Effector memory CD8-positive, alpha-beta T cell (primary cell): ENCODE measurements around the gene CST11.

Source experiments
- ATAC-seq: fragments of 150-1000 bp; cut with Tn5 transposase; replicated peaks from 2 replicates; pipeline ENCODE4 v1.10.0; 2021; ENCODE audit warnings: mild to moderate bottlenecking, moderate library complexity
- DNase-seq, 3 experiments: peaks; one replicate each; pipeline ENCODE4 v3.0.0; 2021
- H3K27ac Mint-ChIP-seq, 2 donors: one replicate each; pipeline ENCODE4 v1.8.0; 2022; ENCODE audit warnings: mild to moderate bottlenecking in 2 of 2, mixed read lengths in 2 of 2, moderate library complexity in 2 of 2
- H3K27me3 Mint-ChIP-seq, 2 donors: one replicate each; pipeline ENCODE4 v1.8.0; 2022; ENCODE audit warnings: mixed read lengths in 2 of 2
- H3K36me3 Mint-ChIP-seq: one replicate; pipeline ENCODE4 v1.8.0; 2022; ENCODE audit warnings: mild to moderate bottlenecking, moderate library complexity, mixed read lengths; ENCODE audit not compliant: insufficient read depth
- H3K4me1 Mint-ChIP-seq, 2 donors: one replicate each; pipeline ENCODE4 v1.8.0; 2022; ENCODE audit warnings: low read depth in 2 of 2, mixed read lengths in 2 of 2
- H3K4me3 Mint-ChIP-seq, 2 donors: one replicate each; pipeline ENCODE4 v1.8.0; 2022; ENCODE audit warnings: mild to moderate bottlenecking in 2 of 2, mixed read lengths in 2 of 2, moderate library complexity in 2 of 2
- H3K9me3 Mint-ChIP-seq, 2 donors: one replicate each; pipeline ENCODE4 v1.8.0; 2022; ENCODE audit warnings: mixed read lengths in 2 of 2

CST11 gene

DNA sequence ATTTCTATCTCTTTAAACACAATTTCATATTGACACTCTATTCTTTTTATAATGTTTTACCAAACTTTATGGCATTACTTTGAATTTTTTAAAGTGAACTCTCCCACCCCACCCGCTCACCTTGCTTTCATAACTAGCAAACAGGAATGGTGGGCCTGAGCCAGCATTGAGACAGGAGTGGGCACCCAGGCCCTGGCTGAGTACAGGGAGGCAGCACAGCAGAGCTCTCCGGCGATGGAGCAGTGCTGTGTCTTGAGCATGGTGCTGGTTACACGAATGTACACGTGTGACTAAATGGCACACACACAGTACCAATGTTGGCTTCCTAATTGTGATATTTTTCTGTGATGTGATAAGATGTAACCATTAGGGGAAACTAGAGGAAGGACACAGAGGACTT lies 4.5 kb downstream of the CST11 start:
- DNase-seq (no peak), ATAC-seq (no peak)
- Mint-ChIP-seq H3K36me3 (no peaks in the 10 kb centered on the region), H3K27ac (no peak overlapping the region), H3K27me3 (no peaks in the 10 kb centered on the region), H3K9me3 (no peaks in the 10 kb centered on the region), H3K4me1 (peaks cover 3 to 12% of the 10 kb centered on the region in 2 donors), H3K4me3 (no peak overlapping the region)

DNA sequence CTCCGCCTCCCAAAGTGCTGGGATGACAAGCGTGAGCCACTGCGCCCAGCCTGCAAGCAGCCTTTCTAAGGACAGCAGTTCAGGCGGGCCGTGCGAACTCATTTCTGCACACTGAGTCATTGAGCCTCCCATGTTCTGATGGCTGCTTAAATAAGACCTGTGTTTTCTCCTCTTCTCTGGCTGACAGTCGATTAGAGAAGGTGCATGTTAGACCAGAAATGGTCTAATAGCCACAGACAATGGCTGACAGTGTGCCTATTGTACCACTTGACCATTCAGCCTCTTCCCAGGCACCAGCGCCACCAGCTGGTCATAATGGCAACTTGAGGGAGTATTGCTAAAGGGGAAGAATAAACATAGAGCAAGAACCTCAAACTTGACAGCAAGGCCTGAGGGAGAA lies 6.2 kb downstream of the CST11 start:
- H3K27me3 Mint-ChIP-seq = no peaks in the 10 kb centered on the region
- ATAC-seq = no peak
- H3K9me3 Mint-ChIP-seq = no peaks in the 10 kb centered on the region
- H3K27ac Mint-ChIP-seq = no peak overlapping the region
- peaks cover 7 to 12% of the 10 kb centered on the region in 2 donors for H3K4me1 Mint-ChIP-seq
- H3K4me3 Mint-ChIP-seq = no peak overlapping the region
- DNase-seq = no peak
- no peaks in the 10 kb centered on the region for H3K36me3 Mint-ChIP-seq

DNA sequence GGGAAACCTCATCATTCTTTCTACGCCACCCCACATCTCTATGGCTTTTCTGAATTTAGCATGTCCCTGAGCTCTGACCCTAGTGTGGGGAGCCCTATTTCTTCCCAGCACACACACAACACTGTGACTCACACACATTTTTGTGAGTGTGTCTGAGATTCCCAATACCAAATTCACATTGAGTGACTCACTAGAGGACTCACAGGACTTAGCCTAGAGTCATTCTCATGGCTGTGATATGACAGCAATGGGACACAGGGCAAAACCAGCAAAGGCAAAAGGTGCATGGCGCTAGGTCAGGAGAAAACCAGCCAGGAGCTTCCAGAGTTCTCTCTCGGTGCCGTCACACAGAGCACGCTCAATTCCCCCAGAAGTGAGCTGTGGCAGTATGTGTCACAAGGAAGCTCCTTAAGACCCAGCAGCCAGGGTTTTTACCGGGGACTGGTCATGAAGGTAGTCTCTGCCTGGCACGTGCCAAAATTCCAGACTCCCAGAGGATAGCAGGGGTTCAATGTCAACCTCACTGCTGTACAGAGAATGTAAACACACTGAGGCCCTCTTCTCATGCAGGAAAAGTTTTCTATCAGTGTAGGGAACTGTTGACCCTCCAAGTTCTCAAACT lies 7.0 kb downstream of the CST11 start:
- DNase-seq = no peak
- no peaks in the 10 kb centered on the region for H3K36me3 Mint-ChIP-seq
- ATAC-seq = no peak

DNA sequence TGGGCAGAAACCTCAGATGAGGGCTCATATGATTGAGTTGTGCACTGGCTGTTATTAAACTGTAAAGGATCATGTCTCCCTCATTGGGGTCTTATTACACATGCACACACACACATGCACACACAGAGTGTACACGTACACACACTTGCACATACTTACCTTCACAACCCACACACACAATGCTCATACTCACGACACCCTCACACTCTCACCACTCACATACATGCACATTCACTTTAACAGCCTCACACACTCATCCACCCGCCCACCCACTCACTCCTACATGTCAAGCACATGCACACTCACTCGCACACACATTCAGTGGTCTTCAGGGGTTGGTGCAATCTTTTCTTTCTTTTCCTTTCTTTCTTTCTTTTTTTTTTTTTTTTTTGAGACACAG lies 7.8 kb downstream of the CST11 start:
- no peak overlapping the region for H3K4me3 Mint-ChIP-seq
- H3K9me3 Mint-ChIP-seq = no peaks in the 10 kb centered on the region
- no peaks in the 10 kb centered on the region for H3K27me3 Mint-ChIP-seq
- DNase-seq (no peak), ATAC-seq (no peak)
- no peaks in the 10 kb centered on the region for H3K36me3 Mint-ChIP-seq
- H3K4me1 Mint-ChIP-seq = peaks cover 7 to 8% of the 10 kb centered on the region in 2 donors
- no peak overlapping the region for H3K27ac Mint-ChIP-seq

More for the DNA sequence above, 7.0 kb downstream of the CST11 start:
- H3K4me3 Mint-ChIP-seq = no peak overlapping the region
- peak overlapping the region in 1 of 2 donors; percentile 41 for H3K27ac Mint-ChIP-seq
- H3K4me1 Mint-ChIP-seq = peaks cover 7 to 12% of the 10 kb centered on the region in 2 donors
- no peaks in the 10 kb centered on the region for H3K27me3 Mint-ChIP-seq
- H3K9me3 Mint-ChIP-seq = no peaks in the 10 kb centered on the region

DNA sequence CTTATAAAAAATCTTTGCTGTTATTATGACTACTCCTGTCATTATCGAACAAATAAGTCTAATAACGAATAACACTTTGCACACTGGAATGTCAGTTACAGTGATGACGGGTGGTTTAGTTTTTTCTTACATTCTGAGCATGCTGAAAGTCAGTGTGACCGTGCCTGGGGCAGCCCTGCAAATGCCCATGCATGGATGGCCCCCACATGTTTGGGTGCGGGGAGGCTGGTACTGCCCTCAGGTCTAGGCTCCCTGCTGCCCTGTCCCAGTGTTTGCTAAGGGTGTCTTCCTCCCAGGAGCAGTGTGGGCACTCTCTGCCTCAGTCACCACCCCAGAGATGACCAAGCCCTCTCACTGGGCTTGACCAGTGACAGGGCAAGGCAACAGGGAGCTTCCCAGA lies 10.2 kb downstream of the CST11 start:
- Mint-ChIP-seq H3K9me3 (no peaks in the 10 kb centered on the region), H3K27ac (peak overlapping the region in 1 of 2 donors; percentile 56), H3K4me3 (no peak overlapping the region), H3K36me3 (no peaks in the 10 kb centered on the region), H3K27me3 (no peaks in the 10 kb centered on the region), H3K4me1 (peaks cover 0 to 4% of the 10 kb centered on the region in 2 donors)
- ATAC-seq (no peak), DNase-seq (no peak)

DNA sequence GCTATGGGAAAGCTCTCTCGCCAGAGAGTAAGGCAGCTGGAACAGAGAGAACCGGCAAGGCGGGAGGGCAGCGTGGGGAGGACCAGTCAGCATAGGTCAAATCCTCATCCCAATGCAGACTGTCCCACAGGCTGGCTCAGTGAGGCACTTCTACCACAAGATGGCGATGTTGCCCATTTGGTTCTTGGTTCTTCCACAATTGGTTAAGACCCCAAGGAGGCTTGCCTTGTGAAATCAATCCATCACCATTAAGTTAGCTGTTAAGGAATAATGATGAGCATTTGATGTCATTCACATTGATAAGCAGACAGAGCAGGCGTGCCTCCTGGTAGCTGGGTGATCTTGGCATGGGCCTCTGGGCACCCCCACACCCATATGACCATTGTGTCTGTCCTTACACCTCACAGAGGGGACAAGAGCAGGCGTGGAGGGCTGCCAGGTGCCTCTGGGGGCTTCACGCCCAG lies 10.8 kb downstream of the CST11 start:
- no peak overlapping the region for H3K27ac Mint-ChIP-seq
- peak; percentile 85 for ATAC-seq
- H3K9me3 Mint-ChIP-seq = no peaks in the 10 kb centered on the region
- DNase-seq = peak; percentile 67 to 79 (median 71)
- H3K27me3 Mint-ChIP-seq = no peaks in the 10 kb centered on the region
- H3K4me3 Mint-ChIP-seq = no peak overlapping the region
- H3K4me1 Mint-ChIP-seq = peaks cover 0 to 4% of the 10 kb centered on the region in 2 donors
- H3K36me3 Mint-ChIP-seq = no peaks in the 10 kb centered on the region

DNA sequence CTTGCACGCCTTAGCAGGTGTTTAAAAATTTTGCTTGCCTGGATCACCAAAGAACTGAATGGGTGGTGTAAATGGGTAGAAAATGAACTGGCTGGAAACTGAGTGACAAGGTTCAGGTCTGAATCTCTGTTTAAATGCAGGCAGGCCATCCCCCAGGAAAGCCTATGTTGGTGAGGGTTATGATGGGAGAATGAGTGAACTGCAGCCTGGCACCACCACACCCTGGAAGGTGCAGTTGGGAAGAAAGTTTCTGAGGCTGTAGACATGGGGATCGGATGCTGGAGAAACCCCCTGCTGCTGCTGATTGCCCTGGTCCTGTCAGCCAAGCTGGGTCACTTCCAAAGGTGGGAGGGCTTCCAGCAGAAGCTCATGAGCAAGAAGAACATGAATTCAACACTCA lies 12.7 kb downstream of the CST11 start:
- H3K36me3 Mint-ChIP-seq = no peaks in the 10 kb centered on the region
- no peaks in the 10 kb centered on the region for H3K27me3 Mint-ChIP-seq
- H3K9me3 Mint-ChIP-seq = no peaks in the 10 kb centered on the region
- H3K4me1 Mint-ChIP-seq = peaks cover 0 to 4% of the 10 kb centered on the region in 2 donors
- ATAC-seq (no peak), DNase-seq (no peak)
- H3K4me3 Mint-ChIP-seq = no peak overlapping the region
- H3K27ac Mint-ChIP-seq = no peak overlapping the region

DNA sequence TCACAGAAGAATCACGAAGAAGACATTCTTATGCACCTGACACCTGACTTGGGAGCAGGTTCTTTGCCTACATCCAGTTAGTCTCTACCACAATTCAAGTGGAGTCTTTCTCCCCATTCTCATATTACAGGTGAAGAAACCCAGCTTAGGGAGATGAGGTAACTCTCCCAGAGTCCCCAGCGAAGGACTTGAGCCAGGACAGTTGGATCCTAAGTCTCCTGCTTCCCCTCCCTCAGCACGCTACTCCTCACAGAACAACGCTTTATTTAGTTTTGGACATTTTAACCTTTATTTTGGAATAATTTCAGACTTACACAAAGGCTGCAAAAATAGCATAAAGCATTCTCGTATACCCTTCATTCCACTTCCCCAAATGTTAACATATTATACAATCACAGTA lies 14.0 kb downstream of the CST11 start:
- no peak for ATAC-seq

DNA sequence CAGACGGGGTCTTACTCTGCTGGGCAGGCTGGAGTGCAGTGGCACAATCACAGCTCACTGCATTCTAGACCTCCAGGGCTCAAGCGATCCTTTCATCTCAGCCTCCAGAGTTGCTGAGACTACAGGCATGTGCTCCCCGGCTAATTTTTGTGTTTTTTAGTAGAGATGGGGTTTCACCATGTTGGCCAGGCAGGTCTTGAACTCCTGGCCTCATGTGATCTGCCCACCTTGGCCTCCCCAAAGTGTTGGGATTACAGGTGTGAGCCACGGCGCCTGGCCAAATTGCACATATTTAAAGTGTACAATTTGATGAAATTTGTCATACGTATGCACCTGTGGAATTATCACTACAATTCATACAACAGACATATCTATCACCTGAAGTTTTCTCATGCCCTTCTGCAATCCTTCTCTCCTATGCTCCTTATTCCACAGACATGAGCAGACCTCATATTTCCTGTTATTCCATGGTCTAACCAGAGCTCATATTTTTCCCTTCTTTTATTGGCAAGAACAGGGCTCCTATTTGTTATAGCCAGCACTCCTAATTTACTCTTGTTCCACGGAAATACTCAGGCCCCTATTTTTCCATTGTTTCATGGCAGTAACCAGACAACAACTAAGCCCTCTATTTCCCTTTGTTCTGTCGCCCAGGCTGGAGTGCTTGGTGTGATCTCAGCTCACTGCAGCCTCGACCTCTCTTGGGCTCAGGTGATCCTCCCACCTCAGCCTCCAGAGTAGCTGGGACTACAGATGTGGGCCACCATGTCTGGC lies 15.4 kb downstream of the CST11 start:
- no peak for DNase-seq
- no peaks in the 10 kb centered on the region for H3K9me3 Mint-ChIP-seq
- H3K27ac Mint-ChIP-seq = no peak overlapping the region
- H3K36me3 Mint-ChIP-seq = no peaks in the 10 kb centered on the region
- no peaks in the 10 kb centered on the region for H3K27me3 Mint-ChIP-seq
- peaks cover 0 to 4% of the 10 kb centered on the region in 2 donors for H3K4me1 Mint-ChIP-seq
- ATAC-seq = no peak
- no peak overlapping the region for H3K4me3 Mint-ChIP-seq

More for the DNA sequence above, 14.0 kb downstream of the CST11 start:
- no peaks in the 10 kb centered on the region for H3K27me3 Mint-ChIP-seq
- H3K27ac Mint-ChIP-seq = no peak overlapping the region
- H3K9me3 Mint-ChIP-seq = no peaks in the 10 kb centered on the region
- DNase-seq = no peak
- no peak overlapping the region for H3K4me3 Mint-ChIP-seq
- peaks cover 0 to 4% of the 10 kb centered on the region in 2 donors for H3K4me1 Mint-ChIP-seq
- no peaks in the 10 kb centered on the region for H3K36me3 Mint-ChIP-seq

DNA sequence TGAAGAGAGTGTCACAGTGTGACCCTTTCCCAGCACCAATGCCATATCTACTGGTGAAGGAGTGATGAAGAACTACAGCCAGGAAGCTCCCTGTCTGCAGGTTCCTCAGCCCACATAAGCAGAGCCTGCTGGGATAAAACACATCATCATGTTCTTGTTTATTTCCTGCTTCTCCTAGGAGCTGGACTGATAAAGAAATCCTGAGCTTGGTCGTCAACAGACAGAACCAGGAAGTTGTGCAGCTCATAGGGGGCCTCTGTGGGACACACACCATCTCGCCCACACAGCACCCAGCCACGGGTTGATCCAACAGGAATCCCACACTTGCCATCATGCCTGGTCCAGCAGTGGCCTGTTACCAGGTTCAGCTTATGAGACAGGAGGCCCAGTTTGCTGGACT lies 16.0 kb downstream of the CST11 start:
- Mint-ChIP-seq H3K9me3 (no peaks in the 10 kb centered on the region), H3K4me3 (no peak overlapping the region), H3K27ac (peak overlapping the region in 1 of 2 donors; percentile 58), H3K4me1 (peaks cover 0 to 1% of the 10 kb centered on the region in 2 donors), H3K36me3 (no peaks in the 10 kb centered on the region), H3K27me3 (no peaks in the 10 kb centered on the region)
- DNase-seq (no peak), ATAC-seq (no peak)

DNA sequence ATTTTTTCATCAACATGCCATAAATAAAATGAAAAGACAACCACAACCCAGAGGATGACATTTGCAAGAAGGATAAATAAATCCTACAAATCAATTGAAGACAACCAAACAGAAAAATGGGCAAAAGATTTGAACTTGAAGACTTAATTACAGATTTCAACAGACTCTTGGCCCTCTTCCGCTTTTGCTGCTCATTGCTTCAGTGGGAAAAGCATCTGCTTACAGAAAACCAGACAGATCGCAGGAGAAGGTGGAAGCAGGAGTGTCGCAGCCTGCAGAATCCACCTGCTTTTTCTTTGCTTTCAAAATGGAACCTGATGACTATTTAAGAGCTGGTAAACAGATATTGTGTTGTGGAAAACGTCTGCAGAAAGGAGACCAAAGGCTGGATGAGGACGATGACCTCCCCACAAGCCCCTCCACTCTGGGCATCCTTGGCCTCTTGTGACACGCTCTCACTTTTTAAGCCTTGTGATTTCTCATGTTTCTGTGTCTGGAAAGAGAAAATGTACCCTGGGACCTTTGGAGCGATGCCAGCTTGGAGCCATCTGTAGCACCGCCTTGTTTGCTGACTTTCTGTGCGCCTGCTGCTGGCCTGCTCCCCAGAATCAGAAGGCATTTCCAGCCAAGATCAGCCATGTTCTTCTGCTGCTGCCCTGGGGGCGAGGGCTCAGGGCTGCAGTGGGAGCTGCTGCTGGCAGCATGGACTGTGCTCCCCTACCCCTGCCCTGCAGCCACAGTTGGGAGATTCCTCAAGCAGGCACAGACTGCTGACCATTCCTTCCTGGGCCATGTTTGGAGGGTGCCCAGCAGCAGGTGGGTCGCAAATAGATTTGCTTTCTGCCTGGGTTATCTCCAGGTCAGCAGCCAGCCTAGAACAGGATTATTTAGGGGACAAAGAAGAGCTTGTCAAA lies 16.8 kb downstream of the CST11 start:
- no peak for DNase-seq
- Mint-ChIP-seq H3K4me1 (no peaks in the 10 kb centered on the region), H3K4me3 (no peak overlapping the region), H3K9me3 (no peaks in the 10 kb centered on the region), H3K36me3 (no peaks in the 10 kb centered on the region), H3K27me3 (no peaks in the 10 kb centered on the region), H3K27ac (peak overlapping the region in 1 of 2 donors; percentile 58)
- no peak for ATAC-seq

DNA sequence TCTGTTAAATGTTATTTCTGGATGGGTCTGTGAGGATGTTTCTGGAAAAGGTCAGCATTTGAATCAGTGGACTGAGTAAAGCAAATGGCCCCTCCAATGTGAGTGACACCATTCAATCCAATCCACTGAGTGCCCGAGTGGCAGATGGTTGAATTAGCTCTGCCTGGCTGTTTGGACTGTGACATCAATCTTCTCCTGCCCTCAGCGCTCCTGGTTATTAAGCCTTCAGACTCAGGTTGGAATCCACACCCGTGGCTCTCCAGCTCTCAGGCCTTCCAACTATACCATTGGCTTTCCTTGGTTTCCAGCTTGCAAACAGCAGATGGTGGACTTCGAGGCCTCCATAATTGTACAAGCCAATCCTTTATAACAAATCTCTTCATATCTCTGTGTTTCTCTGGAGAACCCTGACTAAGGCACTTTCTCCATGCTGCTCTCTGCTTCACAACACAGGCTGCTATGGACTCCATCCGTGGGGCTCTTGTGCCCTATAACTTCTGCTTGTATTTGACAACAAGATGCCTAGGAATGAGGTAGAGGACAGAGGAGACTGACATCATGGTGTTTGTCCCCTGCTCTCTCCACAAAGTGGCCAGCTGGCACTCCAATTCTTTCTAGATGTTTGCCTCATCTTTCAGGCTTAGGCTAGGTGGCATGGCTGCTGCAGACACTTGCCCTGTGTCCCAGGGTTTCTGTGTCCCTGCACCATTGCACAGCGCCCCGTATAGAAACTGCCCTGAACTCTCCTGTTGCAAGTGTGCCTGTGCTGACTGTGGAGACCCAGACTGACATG lies 18.0 kb downstream of the CST11 start:
- DNase-seq (no peak), ATAC-seq (no peak)
- Mint-ChIP-seq H3K27ac (no peak overlapping the region), H3K4me1 (no peaks in the 10 kb centered on the region), H3K27me3 (no peaks in the 10 kb centered on the region), H3K4me3 (no peak overlapping the region), H3K36me3 (no peaks in the 10 kb centered on the region), H3K9me3 (no peaks in the 10 kb centered on the region)

DNA sequence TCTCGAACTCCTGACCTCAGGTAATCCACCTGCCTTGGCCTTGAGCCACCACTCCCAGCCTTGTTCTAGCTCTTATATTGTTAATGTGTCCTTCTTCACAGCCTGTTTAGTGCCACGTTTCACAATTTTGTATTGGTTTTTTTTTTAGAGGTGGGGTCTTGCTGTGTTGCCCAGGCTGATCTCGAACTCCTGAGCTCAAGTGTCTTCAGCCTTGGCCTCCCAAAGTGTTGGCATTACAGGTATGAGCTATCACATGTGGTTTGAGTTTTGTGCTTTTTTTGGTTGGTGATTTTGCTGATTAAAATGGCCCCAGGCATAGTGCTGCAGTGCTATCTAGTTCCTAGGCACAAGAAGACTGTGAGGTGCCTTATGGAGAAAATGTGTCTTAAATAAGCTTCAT lies 19.0 kb downstream of the CST11 start:
- Mint-ChIP-seq H3K27me3 (no peaks in the 10 kb centered on the region), H3K27ac (no peak overlapping the region), H3K4me1 (no peaks in the 10 kb centered on the region), H3K9me3 (no peaks in the 10 kb centered on the region), H3K4me3 (no peak overlapping the region), H3K36me3 (no peaks in the 10 kb centered on the region)
- DNase-seq (no peak), ATAC-seq (no peak)
